Mesenteric fat pad (tissue), 1 donor: Measurements from ENCODE around the gene KIF12. TPM values are rescaled to one million over a fixed set of nuclear protein-coding genes. Genes with fewer than 3 reads are reported as not detected.

ENCODE experiments used
- DNase-seq: peaks from one replicate; pipeline ENCODE4 v3.0.0-alpha.2; 2020; ENCODE audit warnings: low spot score
- total RNA-seq: library from RNA; stranded (reverse); fragmentation: NEBNext Ultra II Directional; extraction: Animal tissue kit (Norgen Biotek cat#: 25700); gene quantifications from one replicate; pipeline ENCODE4 v1.2.1, GENCODE V29; 2021
- donor health status: DM: yes; HTN: yes; CAD: no.

KIF12 gene
- total RNA-seq, 1 donor from 2014 or later: 0.84 TPM

GRCh38 chr9:114123031-114123977, 24.2 kb upstream of the KIF12 start:
- peak; percentile 82 for DNase-seq

GRCh38 chr9:114122136-114123027, 23.3 kb upstream of the KIF12 start:
- DNase-seq: peak; percentile 72

DNA sequence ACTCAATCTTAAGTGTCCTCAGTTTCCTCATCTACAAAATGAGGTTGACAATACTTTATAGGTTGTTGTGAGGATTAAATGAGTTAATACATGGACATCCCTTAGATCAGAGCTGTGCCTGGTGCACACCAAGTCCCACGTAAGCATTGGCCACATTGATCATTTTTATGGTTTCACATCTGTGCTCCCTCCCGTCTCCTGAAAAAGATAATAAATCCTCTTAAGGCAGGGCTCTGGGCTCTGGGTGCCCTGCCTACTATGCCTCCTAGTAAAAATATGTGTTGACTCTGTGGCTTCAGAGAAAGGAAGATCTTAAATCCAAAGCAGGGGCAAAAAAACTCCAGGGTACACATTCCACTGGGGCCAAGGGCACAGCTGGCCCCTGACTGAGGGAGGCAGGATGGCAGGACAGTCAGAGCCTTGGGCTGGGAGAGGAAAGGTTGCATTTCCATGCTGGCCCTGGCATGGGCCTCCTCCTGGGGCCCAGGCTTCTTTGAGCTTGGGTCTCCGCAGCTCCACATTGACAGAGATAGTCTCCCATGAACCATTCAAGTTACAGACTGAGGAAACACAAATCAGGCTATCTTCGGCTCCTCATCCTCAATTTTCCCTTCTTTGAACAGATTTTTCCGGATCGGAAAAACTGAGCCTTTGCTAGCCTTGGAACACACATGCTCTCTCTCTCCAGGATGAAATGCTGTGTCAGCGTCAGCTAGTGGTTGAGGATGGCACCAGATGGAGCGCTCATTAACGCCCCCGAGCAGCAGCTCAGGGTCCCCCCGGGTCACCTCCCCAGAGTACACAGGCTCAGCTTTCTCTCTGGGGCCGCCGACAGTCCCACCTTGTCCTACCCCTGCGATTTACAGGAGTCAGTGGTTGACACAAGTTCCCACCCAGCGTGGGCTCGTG, 22.4 kb upstream of the KIF12 start:
- DNase-seq: peak; percentile 30

GRCh38 chr9:114120192-114121014, 21.3 kb upstream of the KIF12 start:
- peak; percentile 41 for DNase-seq

DNA sequence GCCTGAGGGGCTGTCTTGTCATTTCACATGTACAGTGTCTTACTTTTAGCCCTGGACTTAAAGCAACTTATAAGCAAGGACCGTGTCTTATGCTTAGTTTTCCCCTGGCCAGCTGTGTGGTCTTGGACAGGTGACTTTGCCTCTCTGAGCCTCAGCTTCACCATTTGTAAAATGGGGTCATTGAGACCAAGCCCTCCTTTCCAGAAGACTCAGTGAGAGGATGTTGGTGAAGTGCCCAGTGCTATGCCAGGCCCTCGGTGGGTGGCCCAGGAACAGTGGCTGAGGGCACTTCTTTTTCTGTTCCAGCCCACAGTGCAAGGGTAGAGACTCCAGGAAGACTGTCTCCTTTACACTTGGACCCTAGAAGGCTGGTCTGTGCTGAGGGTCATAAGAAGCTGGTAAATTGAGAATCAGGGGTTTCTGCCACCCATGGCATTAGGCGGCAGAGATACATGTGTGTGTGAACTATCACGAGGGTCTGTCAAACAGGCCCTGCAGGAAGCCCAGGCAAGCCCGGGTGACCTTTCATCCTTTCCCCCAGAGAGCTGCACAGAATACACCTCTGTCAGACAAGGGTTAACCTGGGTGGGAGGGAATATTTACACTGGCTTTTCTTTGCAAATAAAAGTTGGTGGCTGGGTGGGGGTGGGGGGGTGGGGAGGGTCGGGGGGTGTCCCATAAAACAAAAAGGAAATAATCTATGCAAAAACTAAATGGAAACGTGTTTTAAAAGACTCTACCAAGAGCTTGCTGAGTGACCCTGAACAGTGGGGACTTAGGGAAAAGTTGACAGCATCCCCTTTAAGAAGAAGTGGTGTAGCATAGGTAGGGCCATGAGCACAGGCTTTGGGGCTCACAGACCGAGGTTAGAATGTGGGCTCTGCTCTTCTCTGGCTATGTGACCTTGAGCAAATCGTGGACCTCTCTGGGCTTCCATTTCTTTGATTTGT, 20.4 kb upstream of the KIF12 start:
- DNase-seq: peak; percentile 0

GRCh38 chr9:114117996-114118830, 19.1 kb upstream of the KIF12 start:
- DNase-seq: no peak

- DNase-seq: no peak
These were observed 18.5 kb upstream of the KIF12 start for GRCh38 chr9:114117614-114117995.

DNA sequence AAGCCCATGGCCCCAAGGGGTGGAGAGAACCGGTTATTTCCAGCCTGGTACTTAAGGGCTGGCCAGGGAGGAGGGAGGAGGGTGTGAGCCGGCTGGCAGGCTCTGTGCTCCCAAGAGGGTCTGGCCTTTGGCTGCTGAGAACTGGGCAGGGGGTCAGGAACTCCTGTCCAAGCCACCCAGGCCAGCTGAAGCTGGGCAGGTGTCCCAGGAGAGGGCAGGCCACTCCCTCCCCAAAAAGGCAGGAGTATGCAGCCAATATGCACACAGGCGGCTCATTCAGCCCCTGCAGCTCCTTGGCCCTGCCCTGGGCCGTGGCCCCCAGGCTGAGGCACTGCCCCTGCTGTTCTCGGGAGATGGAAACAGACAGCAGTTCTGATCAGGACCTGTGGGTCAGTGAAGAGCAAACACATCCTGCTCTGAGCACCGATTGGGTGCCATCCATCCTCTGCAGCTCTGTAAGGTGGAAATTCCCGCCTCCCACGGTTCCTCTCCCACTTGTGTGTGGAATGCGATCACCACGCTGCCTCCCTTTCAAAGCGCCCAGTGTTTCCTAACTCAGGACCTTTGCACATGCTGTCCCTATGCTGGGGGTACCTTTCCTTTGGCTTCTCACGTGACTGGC, 17.1 kb upstream of the KIF12 start:
- no peak for DNase-seq

DNA sequence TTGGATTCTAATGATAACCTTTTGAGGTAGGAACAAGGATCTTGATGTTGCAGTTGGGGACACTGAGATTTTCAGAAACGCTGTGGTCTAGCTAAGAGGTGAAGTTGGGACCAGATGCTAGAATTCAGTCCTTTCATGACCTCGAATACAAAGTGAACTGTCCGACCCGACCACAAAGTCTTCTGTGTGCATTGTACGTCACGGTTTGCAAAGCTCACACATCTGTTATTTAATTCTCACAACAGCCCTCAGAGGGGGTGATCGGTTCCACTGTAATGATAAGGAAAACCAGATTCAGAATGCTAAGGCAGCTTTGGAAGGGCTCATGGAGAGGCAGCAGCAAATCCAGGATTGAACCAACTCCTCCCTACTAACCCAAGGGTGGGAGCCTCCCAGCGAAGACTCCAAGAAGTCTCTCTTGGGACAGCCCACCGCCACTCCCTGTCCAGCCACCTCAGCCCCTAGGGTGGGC, 16.6 kb upstream of the KIF12 start:
- no peak for DNase-seq

- no peak for DNase-seq
These were observed 15.3 kb upstream of the KIF12 start for GRCh38 chr9:114114364-114114763.

GRCh38 chr9:114112778-114113584, 13.9 kb upstream of the KIF12 start:
- peak; percentile 94 for DNase-seq

DNA sequence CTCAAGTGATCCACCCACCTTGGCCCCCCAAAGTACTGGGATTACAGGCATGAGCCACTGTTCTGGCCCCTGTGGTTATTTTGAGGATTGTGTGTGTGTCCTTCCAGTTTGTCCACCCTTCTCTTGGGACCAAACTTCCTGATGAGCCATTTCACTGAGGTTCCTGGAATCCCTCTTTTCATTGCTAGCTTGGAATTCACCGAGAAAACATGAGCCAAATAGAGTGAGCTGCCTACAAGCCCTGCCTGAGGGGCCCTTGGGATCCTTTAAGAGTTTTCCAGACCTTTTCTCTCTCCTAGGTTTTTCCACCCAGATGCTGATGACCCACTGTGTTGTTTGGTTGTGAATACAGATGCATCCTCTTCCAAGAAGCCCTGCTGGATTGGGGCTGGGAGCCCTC, 13.2 kb upstream of the KIF12 start:
- DNase-seq: peak; percentile 65

DNA sequence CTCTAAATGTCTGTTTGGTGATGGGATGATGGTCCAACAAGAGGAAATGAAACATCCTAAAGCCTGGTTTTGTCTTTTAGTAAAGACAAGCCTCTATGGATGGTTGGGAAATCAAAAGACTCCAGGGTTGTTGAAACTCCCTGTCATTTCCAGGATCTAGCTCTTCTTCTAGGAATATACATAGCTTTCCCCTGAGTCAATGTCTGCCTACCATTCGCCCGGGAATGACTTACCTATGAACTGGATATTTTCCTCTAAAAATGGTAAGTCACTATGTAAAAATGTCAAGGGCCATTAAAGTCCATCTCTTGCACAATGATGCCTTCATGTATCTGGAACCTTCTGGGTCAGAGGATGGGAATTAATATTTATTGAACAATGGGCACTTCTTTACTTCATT, 11.1 kb upstream of the KIF12 start:
- no peak for DNase-seq

GRCh38 chr9:114109124-114109523, 10.0 kb upstream of the KIF12 start:
- peak; percentile 55 for DNase-seq

GRCh38 chr9:114108016-114108833, 9.1 kb upstream of the KIF12 start:
- DNase-seq: peak; percentile 90
